ENCODE measurements around the gene N4BP2L1. TPM values are rescaled to one million over a fixed set of nuclear protein-coding genes. Genes with fewer than 3 reads are reported as not detected.

N4BP2L1 gene
- total and polyA plus RNA-seq, 2 experiments from 2014 or later, result 1.2 to 1.4 TPM

DNA sequence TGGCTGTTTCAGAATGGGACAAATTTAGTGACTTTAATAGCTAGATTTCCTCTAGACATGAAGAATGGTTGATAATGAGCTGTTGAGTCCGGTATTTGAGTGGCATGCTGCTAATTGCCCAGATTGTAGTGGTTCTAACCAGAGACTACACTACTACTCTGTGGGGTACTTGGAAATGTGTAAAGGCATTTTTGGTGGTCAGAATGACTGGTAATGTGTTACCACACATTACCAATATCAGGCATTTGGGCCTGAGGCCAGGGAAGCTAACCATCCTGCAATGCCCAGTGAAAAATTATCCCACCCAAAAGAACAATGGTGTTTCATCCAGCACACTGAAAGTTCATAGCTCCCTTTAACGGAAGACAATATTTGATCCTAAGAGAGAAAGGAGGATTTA, 17.5 kb upstream of the N4BP2L1 start:
- Histone ChIP-seq H3F3A (ENCODE audit: insufficient read depth) (0 out of 2 replicates have a peak, but pooled peaks cover 8% of the 10 kb centered on the region), H3K9ac (no peak overlapping the region), H3K27me3 (replicated peaks; ENCODE audit: insufficient read depth) (no peaks in the 10 kb centered on the region), H3K27ac (no peak overlapping the region), H3K9me2 (ENCODE audit: insufficient read depth) (no peaks in the 10 kb centered on the region), H3K79me2 (ENCODE audit: insufficient read depth) (no peaks in the 10 kb centered on the region), H2AFZ (no peak overlapping the region), H4K20me1 (ENCODE audit: insufficient read depth) (no peaks in the 10 kb centered on the region), H3K4me3 (no peak overlapping the region), H3K4me2 (ENCODE audit: unreplicated experiment) (no peak overlapping the region), H3K4me1 (ENCODE audit: insufficient read depth) (peaks cover 4% of the 10 kb centered on the region; the same call in 1 of the 2 replicates), H3K9me3 (ENCODE audit: low read depth) (no peaks in the 10 kb centered on the region), H3K36me3 (ENCODE audit: low read depth) (peaks cover 15% of the 10 kb centered on the region; the same call in 1 of the 2 replicates)
- no peak for DNase-seq
- 91 to 95% methylated on average over 2 of the region's 2 CpGs for WGBS, 2 experiments (ENCODE audit: low coverage in 1 of 2, low lambda C conversion rate in 2 of 2, missing lambda C conversion rate in 2 of 2)
- in situ Hi-C loops (cut with MboI), result no loop called here
- TF ChIP-seq EZH2 (IDR thresholded peaks at IDR 0.05; ENCODE audit: insufficient read depth, poor library complexity, severe bottlenecking), result no peak
- TF ChIP-seq EZH2phosphoT487 (IDR thresholded peaks at IDR 0.05; ENCODE audit: insufficient read depth, low read depth), result no peak

DNA sequence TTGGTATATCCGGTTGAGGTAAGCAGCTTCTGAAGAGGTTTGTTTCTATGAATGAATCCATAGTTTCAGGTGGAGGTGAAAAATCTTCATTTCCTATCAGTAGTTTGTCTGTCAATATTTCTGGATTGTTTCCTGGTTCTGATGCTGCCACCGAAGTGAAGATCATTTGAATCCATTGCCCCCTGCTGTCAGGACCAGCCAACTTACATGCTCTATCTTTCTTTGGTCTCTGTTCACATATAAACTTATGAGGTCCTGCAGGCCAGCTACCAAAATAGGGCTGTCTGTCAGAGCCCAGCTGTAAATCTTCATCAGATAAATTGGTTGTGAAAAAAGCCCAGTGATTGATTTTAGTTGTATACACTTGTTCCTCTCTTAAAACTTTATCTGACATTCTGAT, 15.2 kb upstream of the N4BP2L1 start:
- in situ Hi-C loops (cut with MboI), result no loop called here
- peak; percentile 38 for DNase-seq
- no peaks in the 10 kb centered on the region for H3K9me2 ChIP-seq (ENCODE audit: insufficient read depth)

DNA sequence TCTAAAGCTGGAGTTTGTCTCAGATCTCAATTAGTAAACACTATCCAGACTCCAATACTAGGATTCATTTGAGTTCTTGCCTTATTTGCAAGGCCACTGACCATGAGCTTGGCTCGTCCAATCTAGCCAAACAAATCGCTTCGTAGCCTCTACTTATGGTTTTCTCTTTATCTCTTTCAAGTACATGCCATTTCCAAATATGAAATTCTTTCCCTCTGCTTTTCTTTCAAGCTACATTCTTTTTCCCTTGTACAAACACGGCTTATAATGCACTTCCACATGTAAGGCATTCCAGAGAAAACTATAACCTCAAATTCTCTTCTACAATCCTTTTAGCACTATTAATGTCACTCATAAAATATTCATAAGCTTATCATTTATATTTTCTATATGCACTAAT, 10.9 kb upstream of the N4BP2L1 start:
- H3K27ac ChIP-seq, result no peak overlapping the region
- DNase-seq, result no peak
- no peaks in the 10 kb centered on the region for H3K4me1 ChIP-seq (ENCODE audit: insufficient read depth)
- WGBS, 2 experiments (ENCODE audit: low coverage in 1 of 2, low lambda C conversion rate in 2 of 2, missing lambda C conversion rate in 2 of 2), result 76 to 78% methylated on average over 4 of the region's 4 CpGs
- no peaks in the 10 kb centered on the region for H3K79me2 ChIP-seq (ENCODE audit: insufficient read depth)
- no peaks in the 10 kb centered on the region for H4K20me1 ChIP-seq (ENCODE audit: insufficient read depth)
- no peak overlapping the region for H3K9ac ChIP-seq
- no peaks in the 10 kb centered on the region for H3K27me3 ChIP-seq (replicated peaks; ENCODE audit: insufficient read depth)
- H3K9me2 ChIP-seq (ENCODE audit: insufficient read depth), result no peaks in the 10 kb centered on the region
- peaks cover 32% of the 10 kb centered on the region for H3K36me3 ChIP-seq (ENCODE audit: low read depth)
- H3F3A ChIP-seq (ENCODE audit: insufficient read depth), result no peaks in the 10 kb centered on the region
- H3K4me2 ChIP-seq (ENCODE audit: unreplicated experiment), result no peak overlapping the region
- H3K9me3 ChIP-seq (ENCODE audit: low read depth), result no peaks in the 10 kb centered on the region
- TF ChIP-seq EZH2phosphoT487 (IDR thresholded peaks at IDR 0.05; ENCODE audit: insufficient read depth, low read depth), result no peak
- TF ChIP-seq EZH2 (IDR thresholded peaks at IDR 0.05; ENCODE audit: insufficient read depth, poor library complexity, severe bottlenecking), result no peak
- in situ Hi-C loops (cut with MboI), result no loop called here
- H2AFZ ChIP-seq, result no peak overlapping the region
- H3K4me3 ChIP-seq, result no peak overlapping the region

More for the DNA sequence above, 15.2 kb upstream of the N4BP2L1 start:
- no peak overlapping the region for H2AFZ ChIP-seq
- no peaks in the 10 kb centered on the region for H3K4me1 ChIP-seq (ENCODE audit: insufficient read depth)
- no peak overlapping the region for H3K4me2 ChIP-seq (ENCODE audit: unreplicated experiment)
- no peaks in the 10 kb centered on the region for H3K79me2 ChIP-seq (ENCODE audit: insufficient read depth)
- H3K27me3 ChIP-seq (replicated peaks; ENCODE audit: insufficient read depth), result no peaks in the 10 kb centered on the region
- no peak overlapping the region for H3K27ac ChIP-seq
- no peak overlapping the region for H3K9ac ChIP-seq
- no peak overlapping the region for H3K4me3 ChIP-seq
- no peaks in the 10 kb centered on the region for H3F3A ChIP-seq (ENCODE audit: insufficient read depth)
- TF ChIP-seq EZH2 (IDR thresholded peaks at IDR 0.05; ENCODE audit: insufficient read depth, poor library complexity, severe bottlenecking), result no peak
- TF ChIP-seq EZH2phosphoT487 (IDR thresholded peaks at IDR 0.05; ENCODE audit: insufficient read depth, low read depth), result no peak
- peaks cover 18% of the 10 kb centered on the region; the same call in 1 of the 2 replicates for H3K36me3 ChIP-seq (ENCODE audit: low read depth)
- WGBS, 2 experiments (ENCODE audit: low coverage in 1 of 2, low lambda C conversion rate in 2 of 2, missing lambda C conversion rate in 2 of 2), result 49 to 50% methylated on average over 2 of the region's 2 CpGs
- no peaks in the 10 kb centered on the region for H3K9me3 ChIP-seq (ENCODE audit: low read depth)
- no peaks in the 10 kb centered on the region for H4K20me1 ChIP-seq (ENCODE audit: insufficient read depth)

DNA sequence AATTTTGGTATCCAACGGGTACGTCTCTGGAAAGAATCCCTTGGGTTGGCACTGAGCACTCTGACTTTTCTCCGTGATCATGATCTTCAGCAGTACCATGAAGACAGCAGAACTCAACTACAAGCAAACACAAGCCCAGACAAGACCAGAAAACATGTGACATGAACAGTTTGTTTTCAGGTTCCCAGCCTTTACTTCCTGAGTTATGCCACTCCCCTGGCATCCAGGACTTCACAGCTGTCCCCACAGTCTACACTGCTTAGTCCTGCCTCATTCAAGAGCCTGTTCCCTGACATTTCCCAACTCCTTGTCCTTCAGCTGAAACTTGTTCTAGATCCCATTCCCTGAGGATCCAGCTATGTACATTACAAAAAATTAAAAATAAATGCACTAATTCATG, 4.9 kb upstream of the N4BP2L1 start:
- Histone ChIP-seq H4K20me1 (ENCODE audit: insufficient read depth) (no peaks in the 10 kb centered on the region), H3K9me2 (ENCODE audit: insufficient read depth) (no peaks in the 10 kb centered on the region), H2AFZ (no peak overlapping the region), H3K4me2 (ENCODE audit: unreplicated experiment) (no peak overlapping the region), H3K27me3 (replicated peaks; ENCODE audit: insufficient read depth) (no peaks in the 10 kb centered on the region), H3K27ac (no peak overlapping the region), H3F3A (ENCODE audit: insufficient read depth) (peaks cover 7% of the 10 kb centered on the region), H3K79me2 (ENCODE audit: insufficient read depth) (no peaks in the 10 kb centered on the region), H3K4me1 (ENCODE audit: insufficient read depth) (0 out of 2 replicates have a peak, but pooled peaks cover 4% of the 10 kb centered on the region), H3K9me3 (ENCODE audit: low read depth) (no peaks in the 10 kb centered on the region), H3K9ac (no peak overlapping the region), H3K4me3 (no peak overlapping the region), H3K36me3 (ENCODE audit: low read depth) (peaks cover 34% of the 10 kb centered on the region)
- TF ChIP-seq EZH2 (IDR thresholded peaks at IDR 0.05; ENCODE audit: insufficient read depth, poor library complexity, severe bottlenecking), result no peak
- no peak for TF ChIP-seq EZH2phosphoT487 (IDR thresholded peaks at IDR 0.05; ENCODE audit: insufficient read depth, low read depth)
- in situ Hi-C loops (cut with MboI), result no loop called here
- 94 to 98% methylated on average over 3 of the region's 3 CpGs for WGBS, 2 experiments (ENCODE audit: low coverage in 1 of 2, low lambda C conversion rate in 2 of 2, missing lambda C conversion rate in 2 of 2)
- no peak for DNase-seq

DNA sequence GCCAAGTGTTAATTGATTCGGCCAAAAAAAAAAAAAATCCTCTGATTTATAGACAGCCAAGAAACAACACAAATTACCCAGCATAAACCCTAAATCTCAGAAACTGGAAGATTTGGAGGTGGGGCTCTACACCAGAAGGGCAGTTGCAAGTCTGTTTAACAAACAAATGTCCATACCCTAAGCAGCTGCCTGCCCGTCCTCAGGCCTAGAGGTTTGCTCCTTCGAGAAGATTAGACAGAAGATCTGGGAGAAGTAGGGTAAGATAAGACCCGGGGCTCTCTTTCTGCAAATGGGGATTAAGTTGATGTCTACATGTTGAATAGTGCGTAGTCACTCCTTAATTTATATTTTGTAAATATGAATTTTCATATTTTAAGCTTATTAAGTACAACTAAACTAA, 3.4 kb upstream of the N4BP2L1 start:
- H2AFZ ChIP-seq, result no peak overlapping the region
- peaks cover 7% of the 10 kb centered on the region for H3F3A ChIP-seq (ENCODE audit: insufficient read depth)
- DNase-seq, result no peak
- in situ Hi-C loops (cut with MboI), result no loop called here
- H3K9ac ChIP-seq, result no peak overlapping the region
- H3K27ac ChIP-seq, result no peak overlapping the region
- no peaks in the 10 kb centered on the region for H4K20me1 ChIP-seq (ENCODE audit: insufficient read depth)
- no peaks in the 10 kb centered on the region for H3K9me2 ChIP-seq (ENCODE audit: insufficient read depth)
- H3K9me3 ChIP-seq (ENCODE audit: low read depth), result no peaks in the 10 kb centered on the region
- TF ChIP-seq EZH2 (IDR thresholded peaks at IDR 0.05; ENCODE audit: insufficient read depth, poor library complexity, severe bottlenecking) (no peak), EZH2phosphoT487 (IDR thresholded peaks at IDR 0.05; ENCODE audit: insufficient read depth, low read depth) (no peak)
- H3K4me1 ChIP-seq (ENCODE audit: insufficient read depth), result peaks cover 4% of the 10 kb centered on the region; the same call in 1 of the 2 replicates
- 94 to 97% methylated on average over 5 of the region's 5 CpGs for WGBS, 2 experiments (ENCODE audit: low coverage in 1 of 2, low lambda C conversion rate in 2 of 2, missing lambda C conversion rate in 2 of 2)
- no peaks in the 10 kb centered on the region for H3K79me2 ChIP-seq (ENCODE audit: insufficient read depth)
- peaks cover 34% of the 10 kb centered on the region for H3K36me3 ChIP-seq (ENCODE audit: low read depth)
- no peak overlapping the region for H3K4me3 ChIP-seq
- H3K27me3 ChIP-seq (replicated peaks; ENCODE audit: insufficient read depth), result no peaks in the 10 kb centered on the region
- no peak overlapping the region for H3K4me2 ChIP-seq (ENCODE audit: unreplicated experiment)

Measured in GM23248 (cell line).